OCI-LY3 (cell line): Measurements from ENCODE around the gene ALG6.

Experiments
- CTCF ChIP-seq: fragments of 200-600, 300-600 bp; sonication (generic); IDR thresholded peaks from 2 replicates; pipeline ENCODE4 v1.5.1; 2014; ENCODE audit warnings: antibody characterized with exemption, low read length, low read depth
- EZH2phosphoT487 ChIP-seq: fragments of 200-600 bp; shearing (Covaris generic); IDR thresholded peaks from 2 replicates; pipeline ENCODE4 v1.6.1; 2018; ENCODE audit warnings: antibody characterized with exemption, mixed run types, low read depth

GRCh38 chr1:63405987-63406386 lies 38.6 kb downstream of the ALG6 start:
- TF ChIP-seq CTCF, result no peak
- TF ChIP-seq EZH2phosphoT487, result no peak
